Measurements from ENCODE around the gene TMEM39B. TPM values are rescaled to one million over a fixed set of nuclear protein-coding genes. Genes with fewer than 3 reads are reported as not detected.
A peak's percentile ranks its signal among the peaks of the same experiment; 100 is the strongest.
"Not testable (repeated sequence)": the region's sequence is repeated elsewhere in the genome, so short reads cannot be mapped to it uniquely, and the experiment has no call there.

Gene TMEM39B
- total RNA-seq, 1 donor from 2014 or later = 21.9 TPM

DNA sequence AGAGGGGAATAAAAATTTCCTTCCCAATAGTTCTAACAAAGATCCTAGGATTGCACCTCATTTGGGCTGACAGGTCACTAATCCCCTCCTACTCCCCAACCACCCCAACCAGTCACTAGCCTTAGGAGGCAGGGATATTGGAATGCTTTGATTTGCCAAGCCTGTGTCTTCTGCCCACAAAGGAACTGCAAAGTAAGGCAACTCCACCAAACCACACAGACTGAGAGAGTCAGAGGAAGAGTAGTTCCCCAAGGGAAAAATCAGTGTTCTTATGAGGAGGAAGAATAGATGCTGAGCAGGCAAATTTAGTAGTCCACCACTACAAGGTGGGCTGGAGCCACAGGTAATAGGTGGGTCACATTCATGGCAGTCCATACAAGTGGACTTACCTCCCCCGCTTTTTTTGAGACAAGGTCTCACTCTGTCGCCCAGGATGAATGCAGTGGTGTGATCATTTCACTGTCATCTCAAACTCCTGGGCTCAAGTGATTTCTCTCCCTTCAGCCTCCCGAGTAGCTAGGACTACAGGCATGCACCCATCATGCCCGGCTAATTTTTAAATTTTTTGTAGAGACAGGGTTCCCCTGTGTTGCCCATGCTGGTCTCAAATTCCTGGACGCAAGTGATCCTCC lies 3.7 kb upstream of the TMEM39B start:
- no peak for DNase-seq (ENCODE audit: low spot score)

DNA sequence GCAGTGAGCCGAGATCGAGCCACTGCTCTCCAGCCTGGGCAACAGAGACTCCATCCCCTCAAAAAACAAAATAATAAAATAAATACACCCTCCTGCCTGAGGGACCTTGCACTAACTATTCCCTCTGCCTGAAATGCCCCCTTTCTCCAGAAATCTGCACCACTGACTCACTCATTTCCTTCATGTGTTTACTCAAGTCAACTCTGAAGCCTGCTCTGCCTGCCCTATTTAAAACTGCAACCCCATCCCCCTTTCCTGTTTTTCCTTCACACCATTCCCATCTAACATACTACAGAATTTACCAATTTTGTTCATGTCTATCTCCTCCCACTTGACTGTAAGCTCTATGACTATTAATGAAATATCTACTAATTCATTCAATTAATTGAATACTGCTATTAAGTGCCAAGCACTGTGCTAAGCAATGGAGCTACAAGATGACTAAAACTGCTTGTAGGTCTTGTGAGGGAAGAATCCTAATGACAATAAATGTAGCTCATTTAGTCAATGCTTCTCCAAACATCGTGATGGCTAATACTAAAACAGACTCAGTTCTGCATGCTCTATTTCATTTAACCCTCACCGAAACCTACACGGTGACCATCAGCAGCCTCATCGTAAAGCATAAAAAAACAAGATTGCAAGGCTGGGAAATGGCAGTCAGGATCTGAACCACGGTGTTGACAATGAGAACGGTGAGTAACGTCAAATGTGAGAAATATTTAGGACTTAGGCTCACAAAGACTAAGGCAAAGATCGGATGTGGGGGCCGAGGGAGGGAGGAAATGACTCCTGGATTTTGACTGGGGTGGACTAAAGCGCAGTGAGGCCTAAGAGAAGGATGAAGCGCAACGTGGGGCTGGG lies 749 bp upstream of the TMEM39B start:
- DNase-seq (ENCODE audit: low spot score) = no peak

DNA sequence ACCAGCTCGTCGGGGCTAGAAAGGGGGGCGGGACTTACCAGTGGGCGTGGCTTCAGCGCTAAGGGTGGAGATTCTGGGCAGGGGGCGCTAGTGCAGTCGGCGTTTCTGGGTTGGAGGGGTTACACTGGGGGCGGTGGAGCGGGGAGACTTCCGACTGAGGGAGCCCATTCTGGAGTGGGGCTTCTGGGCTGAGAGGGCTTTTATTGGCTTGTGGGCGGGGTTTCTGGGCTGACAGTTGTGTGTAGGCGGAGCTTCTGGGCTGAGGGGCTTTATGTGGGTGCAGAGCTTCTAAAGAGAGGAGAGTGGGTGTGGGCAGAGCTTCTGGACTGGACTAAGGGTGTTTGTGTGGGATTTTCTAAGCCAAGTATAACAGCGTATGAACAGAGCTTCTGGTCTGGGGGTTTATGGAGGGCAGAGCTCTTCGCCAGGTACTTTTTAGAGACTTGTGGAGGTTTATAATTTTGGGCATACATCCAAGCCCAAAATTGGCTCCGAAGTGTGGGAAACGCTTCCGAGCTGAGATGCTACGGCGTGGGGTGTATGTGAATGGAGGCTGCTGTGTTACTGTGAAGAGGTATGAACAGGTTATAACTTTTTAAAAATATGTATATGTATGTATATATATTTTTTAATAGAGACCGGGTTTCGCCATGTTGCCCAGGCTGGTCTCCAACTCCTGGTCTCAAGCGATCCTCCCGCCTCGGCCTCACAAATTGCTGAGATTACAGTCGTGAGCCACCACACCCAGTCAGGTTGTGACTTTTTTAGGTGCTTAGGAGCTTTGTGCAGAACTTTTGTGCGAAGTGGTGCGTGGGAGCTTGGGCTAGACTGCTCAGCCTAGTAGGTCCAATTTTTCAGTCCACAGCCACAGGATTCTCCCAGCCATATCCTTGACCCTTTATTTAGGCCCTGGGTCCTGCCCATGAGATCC lies 825 bp downstream of the TMEM39B start:
- no peak for DNase-seq (ENCODE audit: low spot score)

DNA sequence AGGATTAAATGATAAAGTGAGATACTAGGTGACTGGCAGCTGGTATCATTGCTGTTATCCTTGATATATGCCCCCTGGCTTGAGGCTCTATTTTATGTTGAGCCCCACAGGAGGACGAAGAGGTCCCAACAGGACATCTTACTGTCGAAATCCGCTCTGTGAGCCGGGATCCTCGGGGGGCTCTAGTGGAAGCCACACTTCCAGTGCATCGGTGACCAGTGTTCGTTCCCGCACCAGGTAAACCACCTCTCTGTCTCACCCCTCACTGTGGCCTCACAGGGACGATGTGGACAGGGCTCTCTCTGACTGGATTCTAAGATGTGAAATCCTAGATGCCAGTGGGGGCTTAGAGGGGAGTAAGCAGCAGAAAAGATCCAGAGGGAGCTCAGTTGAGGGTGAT lies 2.1 kb downstream of the TMEM39B start:
- no peak for DNase-seq (ENCODE audit: low spot score)

DNA sequence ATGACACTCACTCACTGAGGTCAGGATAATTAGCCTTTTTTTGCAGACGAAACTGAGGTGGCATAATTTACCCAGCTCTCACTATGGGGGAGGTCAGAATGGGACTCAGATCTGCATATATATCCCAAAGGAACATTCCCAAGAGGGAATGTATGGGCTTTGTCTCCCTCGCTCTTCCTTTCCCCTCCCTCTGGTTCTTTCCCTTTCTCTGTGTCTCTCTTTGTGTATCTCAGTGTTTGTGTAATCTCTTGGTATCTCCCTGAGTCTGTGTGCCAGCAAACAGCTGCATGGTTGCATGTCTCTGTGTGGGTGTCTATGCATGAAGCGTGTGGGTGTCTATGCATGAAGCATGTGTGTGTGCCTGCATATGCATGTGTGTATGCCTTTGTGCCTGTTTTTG lies 4.7 kb downstream of the TMEM39B start:
- DNase-seq (ENCODE audit: low spot score) = no peak

DNA sequence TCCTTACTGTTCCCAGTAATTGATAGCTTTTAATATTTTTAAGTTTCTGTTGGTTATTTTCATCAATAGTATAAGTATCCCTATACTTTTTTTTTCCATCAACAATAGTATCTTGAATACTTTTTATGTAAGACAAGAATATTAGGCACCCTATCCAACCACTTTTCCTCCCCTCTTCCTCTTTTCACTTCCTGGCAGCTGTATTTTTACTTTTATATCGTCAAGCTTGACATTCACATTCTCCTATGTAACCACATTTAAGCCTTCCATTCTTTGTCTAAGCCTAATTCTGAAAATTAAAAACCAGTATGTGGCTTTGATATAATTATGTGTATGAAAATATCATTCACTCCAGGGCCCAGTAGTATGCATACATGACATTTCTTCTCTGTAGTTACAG lies 9.3 kb downstream of the TMEM39B start:
- no peak for DNase-seq (ENCODE audit: low spot score)

DNA sequence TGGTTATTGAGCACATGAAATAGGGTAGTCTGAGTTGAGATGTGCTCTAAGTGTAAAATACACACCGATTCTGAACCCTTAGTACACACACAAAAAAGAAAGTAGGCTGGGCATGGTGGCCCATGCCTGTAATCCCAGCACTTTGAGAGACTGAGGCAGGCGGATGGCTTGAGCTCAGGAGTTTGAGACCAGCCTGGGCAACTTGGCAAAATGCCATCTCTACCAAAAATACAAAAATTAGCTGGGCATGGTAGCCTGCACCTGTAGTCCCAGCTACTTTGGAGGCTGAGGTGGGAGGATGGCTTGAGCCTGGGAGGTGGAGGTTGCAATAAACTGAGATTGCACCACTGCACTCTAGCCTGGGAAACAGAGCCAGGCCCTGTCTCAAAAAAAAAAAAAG lies 13.6 kb downstream of the TMEM39B start:
- DNase-seq (ENCODE audit: low spot score) = not testable (repeated sequence)

DNA sequence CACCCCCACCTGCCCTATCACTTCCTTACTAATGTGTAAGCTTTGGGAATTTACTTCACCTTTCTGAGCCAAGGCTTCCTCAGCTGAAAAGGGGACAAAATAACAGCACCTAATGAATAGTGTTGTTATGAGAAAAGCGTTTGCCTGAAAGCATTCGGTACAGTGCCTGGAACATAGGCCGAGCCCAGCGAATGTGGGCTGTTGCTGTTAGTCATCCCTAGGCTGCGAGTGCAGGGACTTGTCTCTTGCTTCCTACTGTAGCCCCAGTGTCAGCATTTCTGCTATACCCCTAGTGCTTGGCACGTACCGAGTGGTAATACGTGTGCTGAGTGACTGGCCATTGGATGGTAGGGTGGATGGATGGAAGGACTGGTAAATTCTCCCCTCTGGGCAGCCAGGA lies 18.4 kb downstream of the TMEM39B start:
- no peak for DNase-seq (ENCODE audit: low spot score)

DNA sequence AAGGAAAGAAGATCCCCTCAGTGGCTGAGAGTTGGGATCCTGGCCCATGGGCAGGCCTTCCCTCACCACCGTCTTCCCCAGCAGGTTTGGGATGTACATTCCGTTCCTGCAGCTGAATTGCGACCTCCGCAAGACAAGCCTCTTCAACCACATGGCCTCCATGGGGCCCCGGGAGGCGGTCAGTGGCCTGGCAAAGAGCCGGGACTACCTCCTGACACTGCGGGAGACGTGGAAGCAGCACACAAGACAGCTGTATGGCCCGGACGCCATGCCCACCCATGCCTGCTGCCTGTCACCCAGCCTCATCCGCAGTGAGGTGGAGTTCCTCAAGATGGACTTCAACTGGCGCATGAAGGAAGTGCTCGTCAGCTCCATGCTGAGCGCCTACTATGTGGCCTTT lies 18.9 kb downstream of the TMEM39B start:
- DNase-seq (ENCODE audit: low spot score) = no peak

DNA sequence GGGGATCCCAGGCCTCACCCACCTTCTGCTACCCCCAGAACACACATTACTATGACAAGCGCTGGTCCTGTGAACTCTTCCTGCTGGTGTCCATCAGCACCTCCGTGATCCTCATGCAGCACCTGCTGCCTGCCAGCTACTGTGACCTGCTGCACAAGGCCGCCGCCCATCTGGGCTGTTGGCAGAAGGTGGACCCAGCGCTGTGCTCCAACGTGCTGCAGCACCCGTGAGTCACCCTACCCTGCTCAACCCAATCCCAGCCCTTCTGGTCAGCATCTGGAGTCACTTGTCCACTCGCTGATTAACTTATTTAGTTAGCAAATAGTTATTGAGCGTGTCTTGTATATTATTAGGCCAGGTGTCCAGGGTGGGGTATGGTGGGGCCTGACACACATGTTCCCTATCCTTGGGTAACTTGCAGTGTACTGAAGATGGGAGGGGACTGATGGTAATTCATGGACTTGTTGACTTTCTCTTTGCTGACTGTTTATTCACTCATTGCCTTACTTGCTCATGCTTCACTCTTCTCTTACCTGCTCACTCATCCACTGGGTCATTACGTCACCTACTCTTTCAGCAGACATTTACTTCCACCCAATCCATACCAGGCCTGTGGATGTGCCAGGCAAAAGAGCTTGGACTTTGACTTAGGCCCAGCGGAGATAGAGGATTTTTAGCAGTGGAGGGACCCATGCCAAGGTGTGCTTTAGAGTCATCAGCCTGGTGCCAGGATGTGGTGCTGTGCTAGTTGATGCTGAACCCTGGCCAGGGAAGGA lies 22.2 kb downstream of the TMEM39B start:
- DNase-seq (ENCODE audit: low spot score) = no peak

DNA sequence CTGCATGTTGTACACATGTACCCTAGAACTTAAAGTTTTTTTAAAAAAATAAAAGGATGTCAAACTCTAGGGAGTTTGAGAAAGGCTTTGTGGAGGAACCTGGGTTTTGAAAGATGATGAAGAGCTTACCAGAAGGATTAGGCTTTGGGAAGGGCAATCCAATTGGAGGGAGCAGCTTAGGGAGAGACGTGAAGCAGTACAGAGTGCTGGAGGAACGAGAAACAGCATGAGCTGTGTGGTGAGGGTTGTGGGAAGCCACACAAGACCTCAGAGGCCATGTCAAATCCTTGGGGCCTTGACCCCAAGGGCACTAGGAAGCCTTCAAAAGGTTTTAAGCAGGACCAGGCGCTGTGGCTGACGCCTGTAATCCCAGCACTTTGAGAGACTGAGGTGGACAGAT lies 26.7 kb downstream of the TMEM39B start:
- no peak for DNase-seq (ENCODE audit: low spot score)

DNA sequence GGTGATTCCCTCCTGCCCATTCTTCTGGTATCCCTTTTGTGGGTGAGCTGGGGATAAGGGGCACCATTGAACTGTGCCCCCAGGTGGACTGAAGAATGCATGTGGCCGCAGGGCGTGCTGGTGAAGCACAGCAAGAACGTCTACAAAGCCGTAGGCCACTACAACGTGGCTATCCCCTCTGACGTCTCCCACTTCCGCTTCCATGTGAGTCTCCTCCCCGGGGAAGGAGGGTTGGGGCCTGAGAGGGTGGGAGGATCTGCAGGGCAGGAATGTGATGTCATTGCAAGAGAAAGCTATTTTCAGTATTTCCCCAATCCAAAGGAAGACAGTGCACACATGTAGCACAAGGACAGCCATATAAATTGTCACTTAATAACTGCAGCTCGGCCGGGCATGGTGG lies 27.6 kb downstream of the TMEM39B start:
- no peak for DNase-seq (ENCODE audit: low spot score)

DNA sequence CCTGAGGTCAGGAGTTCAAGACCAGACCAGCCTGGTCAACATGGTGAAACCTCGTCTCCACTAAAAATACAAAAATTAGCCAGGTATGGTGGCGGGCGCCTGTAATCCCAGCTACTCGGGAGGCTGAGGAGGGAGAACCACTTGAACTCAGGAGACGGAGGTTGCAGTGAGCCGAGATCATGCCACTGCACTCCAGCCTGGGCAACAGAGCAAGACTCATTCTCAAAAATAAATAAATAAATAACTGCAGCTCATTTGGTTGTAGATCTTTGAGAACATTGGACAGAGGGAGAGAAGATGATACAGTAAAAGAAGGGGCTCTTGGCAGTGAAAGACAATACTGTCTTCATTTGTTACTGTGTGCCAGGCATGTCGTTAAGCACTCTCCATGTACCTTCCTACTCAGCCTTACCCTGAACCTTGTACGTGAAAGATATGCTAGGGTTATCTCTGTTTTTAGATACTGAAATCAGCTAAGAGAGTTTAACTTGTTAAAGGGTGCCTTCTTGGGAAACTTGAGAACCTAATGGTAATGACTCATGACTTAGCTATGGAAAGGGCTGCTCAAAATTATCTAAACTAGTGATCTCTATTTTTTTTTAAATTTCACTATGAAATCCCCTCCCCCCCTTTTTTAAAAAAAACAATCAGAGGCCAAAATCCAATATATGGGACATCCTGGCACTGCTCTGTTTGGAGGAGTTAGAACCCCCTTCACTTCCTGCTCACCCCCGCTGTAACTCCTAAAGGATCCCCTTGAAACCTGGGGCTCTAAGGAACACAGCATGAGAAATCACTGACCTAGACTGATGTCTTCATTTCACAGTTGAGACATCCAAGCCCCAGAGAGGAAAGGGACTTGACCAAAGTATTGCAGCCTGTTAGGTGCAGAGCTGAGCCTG lies 28.3 kb downstream of the TMEM39B start:
- no peak for DNase-seq (ENCODE audit: low spot score)

DNA sequence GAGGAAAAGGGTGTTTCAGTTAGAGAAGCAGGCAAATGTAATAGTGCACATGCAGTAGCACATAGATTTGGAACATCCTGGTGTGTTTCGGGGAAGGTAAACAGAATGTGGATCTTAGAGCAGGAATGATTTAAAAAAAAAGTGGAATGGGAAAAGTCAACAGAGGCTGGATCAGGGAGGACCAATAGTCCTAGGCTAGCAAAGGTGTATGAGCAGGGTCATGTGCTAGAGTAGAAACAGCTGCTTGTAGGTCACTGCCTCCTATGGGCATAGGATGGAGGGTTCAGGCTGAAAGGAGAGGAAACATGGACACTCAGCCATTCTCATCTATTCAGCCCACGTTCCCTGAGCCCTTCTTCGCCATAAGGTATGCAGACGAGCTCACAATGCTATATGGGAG lies 31.4 kb downstream of the TMEM39B start:
- no peak for DNase-seq (ENCODE audit: low spot score)

DNA sequence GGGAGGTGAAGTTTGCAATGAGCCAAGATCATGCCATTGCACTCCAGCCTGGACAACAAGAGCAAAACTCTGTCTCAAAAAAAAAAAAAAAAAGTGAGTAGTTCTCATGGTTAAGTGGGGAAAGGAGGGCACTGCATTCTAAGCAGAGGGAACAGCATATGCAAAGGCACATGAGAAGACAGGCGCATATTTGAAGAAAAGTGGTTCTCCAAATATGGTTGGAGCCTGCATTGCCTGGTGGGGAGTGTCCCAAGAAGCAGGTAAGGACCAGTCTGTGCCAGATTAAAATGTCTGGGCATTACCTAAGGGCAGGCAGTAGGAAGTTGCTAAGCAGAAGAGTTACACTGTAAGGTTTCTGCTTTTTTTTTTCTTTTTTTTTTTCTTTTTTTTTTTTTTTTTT lies 32.6 kb downstream of the TMEM39B start:
- no peak for DNase-seq (ENCODE audit: low spot score)

DNA sequence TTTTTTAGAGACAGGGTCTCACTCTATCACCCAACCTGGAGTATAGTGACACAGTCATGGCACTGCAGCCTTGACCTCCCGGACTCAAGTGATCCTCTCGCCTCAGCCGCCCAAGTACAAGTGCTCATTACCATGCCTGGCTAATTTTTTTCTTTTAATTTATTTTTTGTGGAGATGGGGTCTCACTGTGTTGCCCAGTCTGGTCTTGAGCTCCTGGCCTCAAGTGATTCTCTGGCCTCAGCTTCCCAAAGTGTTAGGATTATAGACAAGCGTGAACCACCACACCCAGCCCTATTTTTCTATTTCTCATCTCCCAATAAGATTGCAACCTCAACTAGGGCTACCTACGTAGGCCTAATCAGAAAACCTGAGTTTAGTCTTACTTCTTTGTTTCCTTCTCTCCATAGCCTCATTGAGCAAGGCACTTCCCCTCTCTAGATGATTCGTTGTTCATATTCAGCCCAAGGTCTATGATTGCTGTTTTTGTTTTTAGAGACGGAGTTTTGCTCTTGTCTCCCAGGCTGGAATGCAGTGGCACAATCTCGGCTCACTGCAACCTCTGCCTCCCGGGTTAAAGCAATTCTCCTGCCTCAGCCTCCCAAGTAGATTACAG lies 34.0 kb downstream of the TMEM39B start:
- DNase-seq (ENCODE audit: low spot score) = no peak

DNA sequence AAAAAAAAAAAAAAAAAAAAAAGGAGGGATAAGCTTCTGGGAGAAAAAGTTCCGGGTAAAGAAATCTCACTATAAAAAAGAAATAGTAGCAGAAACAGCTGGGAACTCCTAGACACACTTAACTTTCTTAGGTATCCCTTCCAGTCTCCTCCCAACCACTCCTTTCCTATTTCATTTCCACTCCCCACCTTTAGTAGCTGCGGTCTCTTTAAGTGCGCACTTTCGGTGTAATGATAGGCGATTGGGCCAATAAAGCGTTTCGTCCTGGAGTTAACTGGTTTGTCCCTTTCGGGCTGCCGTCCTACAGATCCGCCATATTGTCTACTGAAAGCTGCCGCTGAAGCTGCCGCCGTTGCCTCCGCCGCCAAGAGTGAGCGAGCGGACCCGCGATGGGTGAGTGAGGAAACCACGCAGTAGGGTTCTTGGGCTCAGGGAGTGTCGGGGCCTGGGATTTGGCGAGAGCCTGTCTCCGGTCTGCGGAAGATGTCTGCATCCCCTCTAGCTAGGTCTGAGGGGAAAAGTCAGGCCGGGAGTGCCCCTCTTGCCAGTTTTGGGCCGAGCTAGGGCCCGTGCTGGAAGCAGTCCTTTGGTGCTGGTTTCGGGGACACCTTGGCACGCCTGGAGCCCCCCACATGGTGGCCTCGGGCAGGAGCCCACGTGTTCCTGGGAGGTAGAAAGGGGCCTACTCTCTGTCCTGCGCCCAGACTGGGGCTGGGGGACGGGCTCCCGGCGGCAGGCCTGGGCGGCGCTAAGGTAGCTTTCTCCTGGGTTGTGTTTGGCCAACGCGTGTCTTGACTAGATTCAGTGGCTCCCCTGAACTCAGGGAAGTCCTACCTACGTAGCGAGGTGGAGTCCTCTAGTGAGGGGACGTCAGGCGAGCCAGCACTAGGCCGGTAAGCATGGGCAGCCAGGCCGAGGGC lies 35.3 kb downstream of the TMEM39B start, which contains the start of gene KPNA6:
TSS of gene KPNA6 (plus strand) at position 315 of the 920 bp plus-strand sequence. CDS start at position 390, 75 bp downstream.
- peak; percentile 92 for DNase-seq (ENCODE audit: low spot score)

DNA sequence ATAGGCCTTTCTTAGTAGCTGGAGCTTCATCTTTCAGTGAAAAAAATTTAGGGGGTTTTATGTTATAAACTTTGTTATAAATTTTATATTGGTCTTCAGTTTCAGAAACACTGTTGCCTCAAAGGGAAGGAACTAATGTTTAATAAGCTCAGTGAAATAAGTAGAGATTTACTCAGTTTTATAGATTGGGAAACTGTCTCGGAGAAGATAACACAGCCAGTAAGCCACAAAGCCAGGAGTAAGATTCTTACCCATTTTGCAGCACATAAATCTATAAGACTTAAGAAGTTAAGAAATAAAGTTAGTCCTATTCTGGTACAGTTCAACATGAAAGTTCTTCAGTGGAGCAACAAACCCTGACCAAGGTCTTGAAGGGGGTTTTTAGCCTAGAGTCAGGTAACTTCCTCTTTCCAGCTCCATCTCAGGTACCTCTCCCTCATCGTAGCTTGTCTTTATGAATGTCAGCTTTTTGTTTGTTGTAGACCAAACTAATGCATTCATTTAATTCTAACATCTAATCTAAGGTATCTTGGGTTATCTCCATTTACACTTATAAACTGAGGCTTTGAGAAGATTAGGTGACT lies 38.4 kb downstream of the TMEM39B start:
- DNase-seq (ENCODE audit: low spot score) = no peak

All from ureter (tissue), 1 donor.